GM23248 (cell line): Measurements from ENCODE around the gene CCBE1.

ENCODE experiments used
- EZH2 ChIP-seq: fragments of 200-600 bp; sonication (generic); IDR thresholded peaks from 2 replicates; pipeline ENCODE4 v1.6.1; 2018; ENCODE audit warnings: antibody characterized with exemption, mild to moderate bottlenecking; ENCODE audit not compliant: insufficient read depth, poor library complexity, severe bottlenecking
- EZH2phosphoT487 ChIP-seq: fragments of 200-600 bp; sonication (generic); IDR thresholded peaks from 2 replicates; pipeline ENCODE4 v1.6.1; 2018; ENCODE audit warnings: antibody characterized with exemption, moderate library complexity, mild to moderate bottlenecking, low read depth; ENCODE audit not compliant: insufficient read depth

GRCh38 chr18:59485382-59485781 is 211.8 kb downstream of the CCBE1 start:
- no peak for TF ChIP-seq EZH2
- no peak for TF ChIP-seq EZH2phosphoT487
